H1 (cell line): Measurements from ENCODE around the gene AXIN2.

Experiments used
- CTCF ChIP-seq, 3 experiments: IDR thresholded peaks; 1 replicate in 2 of 3; 2 replicates in 1 of 3; pipeline versions ENCODE4 v1.5.1 to v1.6.1; 2011; ENCODE audit warnings: low read length in 3 of 3, mild to moderate bottlenecking in 3 of 3, inconsistent platforms in 2 of 3, low read depth in 1 of 3, moderate library complexity in 1 of 3; ENCODE audit not compliant: insufficient read depth in 1 of 3; ENCODE audit errors: control extremely low read depth in 1 of 3
- EP300 ChIP-seq, 2 experiments: IDR thresholded peaks; 1 replicate in 1 of 2; 2 replicates in 1 of 2; pipeline ENCODE4 v1.6.1; 2011 to 2012; ENCODE audit warnings: low read depth in 2 of 2, low read length in 2 of 2, mild to moderate bottlenecking in 2 of 2, borderline replicate concordance in 1 of 2, inconsistent platforms in 1 of 2, moderate library complexity in 1 of 2
- EZH2 ChIP-seq: fragments of 200-600 bp; sonication (generic); IDR thresholded peaks from 2 replicates; pipeline ENCODE4 v1.7.1; 2012; ENCODE audit warnings: low read depth, mild to moderate bottlenecking, moderate library complexity, low read length, inconsistent platforms; ENCODE audit not compliant: severe bottlenecking
- HDAC2 ChIP-seq, 2 experiments: fragments of 300-600 bp in 1 of 2; sonication (generic) in 1 of 2; IDR thresholded peaks; 2 replicates each; pipeline ENCODE4 v1.6.1; 2011 to 2012; ENCODE audit warnings: low read depth in 2 of 2, low read length in 2 of 2, mild to moderate bottlenecking in 2 of 2, moderate library complexity in 2 of 2, borderline replicate concordance in 1 of 2, inconsistent platforms in 1 of 2
- JUND ChIP-seq: IDR thresholded peaks from 2 replicates; pipeline ENCODE4 v1.6.1; 2011; ENCODE audit warnings: mild to moderate bottlenecking, improper control_type of control experiment, low read length
- POLR2AphosphoS5 ChIP-seq: IDR thresholded peaks from 2 replicates; pipeline ENCODE4 v1.6.1; 2011; ENCODE audit warnings: low read depth, low read length
- SAP30 ChIP-seq: fragments of 300-600 bp; sonication (generic); IDR thresholded peaks from 2 replicates; pipeline ENCODE4 v1.7.1; 2012; ENCODE audit warnings: low read length, moderate library complexity, mild to moderate bottlenecking, inconsistent platforms; ENCODE audit not compliant: insufficient read depth, insufficient replicate concordance
- SP1 ChIP-seq: IDR thresholded peaks from 2 replicates; pipeline ENCODE4 v1.6.1; 2011; ENCODE audit warnings: low read depth, low read length
- SRF ChIP-seq: IDR thresholded peaks from 2 replicates; pipeline ENCODE4 v1.6.1; 2011; ENCODE audit warnings: mild to moderate bottlenecking, low read depth, low read length, moderate library complexity

DNA sequence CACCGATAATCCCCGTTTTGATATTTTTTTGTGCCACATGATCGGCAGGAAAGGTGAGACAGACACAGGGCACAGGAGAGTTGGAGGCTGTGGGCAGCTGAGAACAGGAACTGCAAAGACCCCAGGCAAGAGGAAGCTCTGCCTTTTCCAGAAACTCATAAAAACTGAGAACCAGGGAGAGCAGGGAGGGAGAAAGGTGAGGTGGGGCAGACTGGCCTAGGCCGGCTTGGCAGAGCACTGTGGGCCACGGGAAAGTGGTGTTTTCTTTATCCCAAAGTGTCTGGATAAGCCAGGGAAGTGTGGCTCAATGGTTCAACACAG is 11.8 kb upstream of the AXIN2 start:
- TF ChIP-seq EP300 (IDR thresholded peaks at IDR 0.05; ENCODE audit: borderline replicate concordance in 1 of 2, low read depth in 2 of 2, low read length in 2 of 2): no peak
- no peak for TF ChIP-seq CTCF (IDR thresholded peaks at IDR 0.05; ENCODE audit: control extremely low read depth in 1 of 3, insufficient read depth in 1 of 3, low read depth in 1 of 3, low read length in 3 of 3)
- no peak for TF ChIP-seq EZH2
- no peak for TF ChIP-seq SRF
- TF ChIP-seq HDAC2 (IDR thresholded peaks at IDR 0.05; ENCODE audit: borderline replicate concordance in 1 of 2, low read depth in 2 of 2, low read length in 2 of 2): no peak; a peak in 1 of 4 replicates
- no peak for TF ChIP-seq SAP30
- TF ChIP-seq SP1: no peak
- TF ChIP-seq POLR2AphosphoS5: no peak
- no peak for TF ChIP-seq JUND
